Ureter (tissue), 1 donor: ENCODE measurements around the gene DHRS3. TPM values are rescaled to one million over a fixed set of nuclear protein-coding genes. Genes with fewer than 3 reads are reported as not detected.

Source experiments
- DNase-seq: peaks from one replicate; pipeline ENCODE4 v3.0.0-alpha.2; 2020; ENCODE audit warnings: low spot score
- total RNA-seq: library from RNA; stranded (reverse); gene quantifications from one replicate; pipeline ENCODE4 v1.2.4, GENCODE V29; 2023
- donor health status: DM: yes; HTN: yes; CAD: no.

Gene DHRS3
- total RNA-seq, 1 donor from 2014 or later = 237 TPM

DNA sequence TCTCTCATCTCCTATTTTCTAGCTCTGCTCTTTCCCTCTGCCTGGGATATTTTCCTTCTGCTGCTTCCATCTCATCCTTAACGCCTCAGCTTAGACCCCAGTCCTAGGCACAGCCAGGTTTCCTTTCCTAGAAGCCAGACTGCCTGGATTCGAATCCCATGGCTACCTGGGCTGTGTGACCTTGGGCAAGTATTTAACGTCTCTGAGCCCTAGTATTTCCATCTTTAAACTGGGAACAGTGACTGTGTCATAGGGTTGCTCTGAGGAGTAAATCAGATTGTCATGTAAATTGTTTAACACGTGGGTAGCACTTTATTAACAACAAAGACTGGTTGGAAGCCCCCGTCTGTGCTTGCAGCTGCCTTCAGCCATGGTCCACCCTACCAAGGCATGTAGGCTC, 18.4 kb downstream of the DHRS3 start:
- DNase-seq = no peak

- DNase-seq = no peak
Observed at GRCh38 chr1:12598974-12599373, 19.0 kb downstream of the DHRS3 start.

DNA sequence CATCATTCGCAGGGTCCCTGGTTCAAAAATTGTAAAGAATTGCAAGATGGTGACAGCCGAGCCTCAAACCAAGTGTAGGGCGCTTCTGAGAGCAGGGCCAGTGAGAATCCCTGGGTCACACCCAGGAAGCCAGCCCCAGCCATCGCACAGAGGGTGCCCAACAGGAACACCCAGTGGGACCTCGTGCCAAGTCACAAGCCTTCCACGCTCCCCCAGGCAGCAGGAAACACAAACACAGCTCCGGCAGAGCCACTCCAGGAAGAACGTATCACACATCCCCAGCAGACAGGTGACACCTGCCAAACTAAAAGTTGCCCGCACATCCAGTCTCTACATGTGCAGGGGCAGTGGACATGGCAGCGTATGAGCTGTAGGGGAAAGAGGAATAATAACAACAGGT, 20.2 kb downstream of the DHRS3 start:
- DNase-seq = peak; percentile 87

GRCh38 chr1:12596007-12596821, 21.8 kb downstream of the DHRS3 start:
- DNase-seq = peak; percentile 94

DNA sequence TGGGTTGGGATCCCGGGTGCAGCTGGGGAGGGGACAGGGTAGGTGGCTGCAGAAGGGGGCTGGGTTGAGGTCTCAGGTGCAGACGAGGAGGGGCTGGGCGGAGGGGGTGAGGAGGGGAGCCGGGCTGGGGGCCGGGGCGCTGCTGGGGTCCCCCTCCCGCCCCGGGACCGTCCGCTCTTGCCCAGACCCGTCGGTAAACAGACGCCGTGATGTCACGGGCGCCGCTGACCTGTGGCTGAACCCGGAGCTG, 22.3 kb downstream of the DHRS3 start:
- DNase-seq = no peak

DNA sequence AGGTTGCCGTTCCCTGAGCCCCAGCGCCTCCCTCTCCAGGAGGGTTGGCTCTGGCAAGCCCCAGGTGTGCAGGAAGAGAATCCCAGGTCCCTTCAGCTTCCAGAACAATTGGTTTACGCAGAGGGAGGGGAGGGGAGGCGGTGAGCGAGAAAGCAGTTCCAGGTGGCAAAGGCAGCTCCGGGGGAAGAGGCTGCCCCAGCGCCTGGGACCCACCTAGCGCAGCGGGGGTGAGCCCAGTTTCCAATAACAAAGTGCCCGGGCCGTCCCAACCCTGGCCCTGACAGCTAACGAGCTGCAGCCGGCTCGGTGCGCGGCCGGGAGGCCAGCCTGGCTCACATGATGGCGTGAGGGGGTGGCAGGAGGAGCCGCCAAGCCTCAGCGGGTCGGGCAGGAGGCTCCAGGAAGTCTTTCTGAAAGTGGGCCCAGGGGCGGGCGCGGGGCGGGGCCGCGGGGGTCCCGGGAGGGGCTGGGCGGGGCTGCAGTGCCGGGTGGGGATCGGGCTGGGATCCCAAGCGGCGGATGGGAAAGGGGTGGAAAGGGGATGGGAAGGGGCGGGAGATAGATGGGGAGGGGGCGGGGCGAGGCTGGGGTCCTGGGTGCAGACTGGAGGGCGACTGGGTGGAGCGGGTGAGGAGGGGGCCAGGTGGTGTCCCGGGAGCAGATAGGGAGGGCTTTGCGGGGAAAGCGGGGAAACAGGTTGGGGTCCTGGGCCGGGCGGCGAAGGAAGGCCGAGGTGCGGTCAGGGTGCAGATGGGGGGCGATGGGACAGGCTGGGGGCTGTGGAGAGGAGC, 22.8 kb downstream of the DHRS3 start:
- DNase-seq = peak; percentile 90

DNA sequence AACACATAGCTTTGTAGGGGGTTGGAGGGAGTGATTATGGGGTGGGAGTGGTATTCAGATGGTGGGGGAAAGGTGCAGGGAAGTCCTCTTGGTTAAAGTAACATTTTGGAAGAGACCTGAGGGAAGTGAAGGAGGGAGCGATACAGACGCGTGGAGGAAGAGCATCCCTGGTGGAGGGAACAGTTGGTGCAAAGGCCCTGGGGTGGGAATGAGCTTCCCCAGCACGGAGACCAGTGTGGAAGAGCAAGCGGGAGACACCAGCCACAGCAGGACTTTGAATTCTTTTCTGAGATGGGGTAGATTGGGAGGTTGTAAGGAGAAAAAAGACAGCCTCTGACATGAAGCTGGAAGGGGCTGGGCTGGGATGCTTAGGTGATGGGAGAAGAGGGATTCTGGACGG, 23.5 kb downstream of the DHRS3 start:
- no peak for DNase-seq

- DNase-seq = peak; percentile 83
Observed at GRCh38 chr1:12593621-12594066, 24.4 kb downstream of the DHRS3 start.

GRCh38 chr1:12592496-12592895, 25.5 kb downstream of the DHRS3 start:
- DNase-seq = no peak

- peak; percentile 65 for DNase-seq
Observed at GRCh38 chr1:12591267-12591938, 26.6 kb downstream of the DHRS3 start.

DNA sequence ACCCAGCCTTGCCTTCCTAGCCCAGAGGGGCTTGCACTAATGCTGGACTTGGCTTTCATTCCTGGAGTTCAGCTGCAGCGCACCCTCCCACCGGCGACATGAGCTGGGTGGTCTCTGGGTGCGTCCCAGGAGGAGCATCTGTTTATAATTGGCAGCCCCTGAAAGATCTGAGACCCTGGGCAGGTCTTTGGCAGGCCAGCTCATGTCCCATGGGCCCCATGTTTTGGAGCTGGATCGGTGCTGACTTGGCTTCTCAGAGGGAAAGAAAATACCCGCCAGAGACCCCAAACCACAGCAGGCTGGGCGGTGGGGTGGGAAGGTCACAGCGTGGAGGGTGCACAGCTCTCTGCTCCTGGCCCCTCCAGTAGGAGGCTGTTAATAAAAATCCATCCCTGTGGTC, 29.3 kb downstream of the DHRS3 start:
- no peak for DNase-seq

DNA sequence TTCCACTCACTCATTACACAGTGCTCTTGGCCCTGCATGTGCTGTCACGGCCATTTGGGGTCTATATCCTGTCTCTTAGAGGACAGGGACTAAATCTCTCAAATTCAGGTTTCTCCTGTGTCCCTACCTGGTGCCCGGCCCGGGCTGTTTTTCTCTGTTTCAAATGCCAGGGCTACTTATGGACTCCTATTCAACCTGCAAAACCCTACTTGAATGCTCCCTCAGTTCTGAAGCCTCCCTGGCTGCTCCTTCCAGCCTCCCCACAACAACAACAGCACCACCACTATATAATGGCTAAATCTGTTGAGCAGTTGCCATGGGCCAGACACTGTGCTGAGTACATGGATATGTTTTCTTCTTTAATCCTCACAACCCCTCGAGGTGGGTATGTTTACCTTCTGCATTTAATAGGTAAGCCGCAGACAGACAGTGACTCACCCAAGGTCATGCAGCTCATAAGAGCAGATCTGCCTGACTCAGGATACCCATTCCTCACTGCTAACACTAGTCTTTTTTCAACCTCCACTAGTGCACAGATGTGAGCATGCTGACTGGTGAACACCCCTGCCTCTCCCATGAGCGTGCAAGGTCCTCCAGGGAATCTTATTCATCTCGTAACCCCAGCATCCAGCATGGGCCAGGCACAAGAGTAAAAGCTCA, 29.9 kb downstream of the DHRS3 start:
- DNase-seq = no peak

DNA sequence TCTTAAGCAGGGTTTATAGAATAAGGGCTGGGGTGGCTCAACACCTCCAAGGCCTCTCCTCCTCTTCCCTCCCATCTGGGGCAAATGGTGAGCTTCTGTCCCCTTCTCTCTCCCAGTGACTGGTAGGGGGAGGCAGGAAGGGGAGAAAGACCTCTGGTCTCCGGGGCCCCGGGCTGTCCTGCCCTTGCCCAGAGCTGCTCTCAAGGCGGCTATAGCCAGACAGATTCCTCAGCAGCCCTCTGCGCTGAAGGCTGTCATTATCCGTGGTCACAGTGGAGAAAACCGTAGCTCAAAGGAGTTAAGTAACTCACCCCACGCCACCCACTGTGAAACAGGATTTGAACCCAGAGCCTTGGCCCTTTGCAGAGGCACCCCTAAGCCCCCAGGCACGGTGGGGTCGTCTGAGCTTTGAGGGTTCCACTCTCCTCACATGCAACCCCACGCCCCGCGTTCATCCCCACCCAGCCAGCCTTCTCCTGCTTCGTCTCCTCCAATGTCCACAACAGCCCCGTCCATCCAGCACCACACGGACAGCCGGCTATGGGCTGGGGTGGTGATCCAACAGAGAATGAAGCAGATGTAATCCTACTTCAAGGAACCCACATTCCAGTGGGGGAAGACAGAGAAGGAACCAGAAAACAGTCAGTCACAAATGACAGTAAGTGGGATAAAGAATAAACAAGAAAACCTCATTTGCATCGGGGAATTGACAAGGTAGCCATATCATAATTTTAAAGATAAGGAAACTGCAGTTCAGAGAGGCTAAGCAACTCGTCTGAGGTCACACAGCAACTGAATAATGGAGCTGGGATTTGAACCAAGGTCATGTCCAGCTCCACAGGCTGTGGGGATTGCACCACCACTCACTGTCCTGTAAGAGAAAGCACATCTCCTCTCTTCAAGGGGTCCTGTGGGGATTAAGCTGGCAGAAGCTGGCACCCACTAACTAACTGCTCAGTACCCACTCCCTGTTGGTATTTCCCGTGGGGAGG, 31.8 kb downstream of the DHRS3 start:
- DNase-seq = no peak

DNA sequence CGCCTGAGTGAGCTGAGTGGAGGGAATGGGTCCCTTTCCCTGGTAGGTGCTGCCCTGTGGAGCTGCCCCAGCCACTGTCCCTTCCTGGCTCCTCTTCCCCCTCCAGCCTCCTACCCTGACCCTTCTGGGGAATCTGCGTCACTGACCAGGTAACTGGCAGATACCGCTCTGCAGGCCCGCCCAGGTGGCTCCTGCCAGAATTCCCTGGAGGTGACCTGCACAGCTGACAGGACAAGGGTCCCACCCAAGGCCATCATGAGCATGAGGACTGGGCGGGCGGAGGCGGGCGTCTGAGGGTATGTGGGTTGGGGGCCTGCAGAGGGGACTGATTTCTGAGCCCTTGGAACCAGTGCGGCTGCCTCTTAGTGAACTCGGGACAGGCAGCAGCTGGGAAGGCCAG, 32.5 kb downstream of the DHRS3 start:
- no peak for DNase-seq

DNA sequence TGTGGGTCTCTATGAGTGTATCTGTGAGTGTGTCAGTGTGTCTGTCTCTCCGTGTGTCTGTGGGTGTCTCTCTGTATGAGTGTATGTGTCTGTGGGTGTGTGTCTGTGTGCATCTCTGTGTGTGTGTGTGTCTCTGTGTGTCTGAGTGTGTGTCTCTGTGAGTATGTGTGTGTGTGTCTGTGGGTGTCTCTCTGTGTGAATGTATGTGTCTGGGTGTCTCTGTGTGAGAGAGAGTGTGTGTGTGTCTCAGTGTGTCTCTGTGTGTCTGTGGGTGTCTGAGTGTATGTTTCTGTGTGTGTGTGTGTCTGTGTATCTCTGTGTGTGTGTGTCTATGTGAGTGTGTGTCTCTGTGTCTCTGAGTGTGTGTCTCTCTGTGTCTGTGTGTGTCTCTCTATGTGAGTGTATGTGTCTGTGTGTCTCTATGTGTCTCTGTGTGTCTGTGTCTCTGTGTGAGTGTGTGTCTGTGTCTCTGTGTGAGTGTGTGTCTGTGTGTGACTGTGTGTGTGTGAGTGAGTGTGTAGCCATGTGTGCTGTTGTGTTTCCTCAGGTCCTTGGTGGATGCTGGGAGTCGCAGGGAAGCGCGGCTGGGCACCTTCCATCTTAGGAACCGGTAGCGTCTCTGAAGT, 33.0 kb downstream of the DHRS3 start:
- no peak for DNase-seq

GRCh38 chr1:12583484-12583883, 34.5 kb downstream of the DHRS3 start:
- no peak for DNase-seq

GRCh38 chr1:12582649-12583048, 35.4 kb downstream of the DHRS3 start:
- DNase-seq = no peak

GRCh38 chr1:12581179-12581578, 36.8 kb downstream of the DHRS3 start:
- DNase-seq = no peak

- DNase-seq = no peak
Observed at GRCh38 chr1:12580054-12580887, 37.7 kb downstream of the DHRS3 start.
